Hematopoietic multipotent progenitor cell treated with erythropoietin and hydrocortisone succinate and interleukin-3 and kit ligand, for 4 days (in vitro differentiated cells): ENCODE measurements around the gene IPP.
"Not testable (repeated sequence)": the region's sequence is repeated elsewhere in the genome, so short reads cannot be mapped to it uniquely, and the experiment has no call there.

Experiments used
- DNase-seq: peaks from one replicate; pipeline ENCODE4 v3.0.0-alpha.2; 2015

IPP gene

DNA sequence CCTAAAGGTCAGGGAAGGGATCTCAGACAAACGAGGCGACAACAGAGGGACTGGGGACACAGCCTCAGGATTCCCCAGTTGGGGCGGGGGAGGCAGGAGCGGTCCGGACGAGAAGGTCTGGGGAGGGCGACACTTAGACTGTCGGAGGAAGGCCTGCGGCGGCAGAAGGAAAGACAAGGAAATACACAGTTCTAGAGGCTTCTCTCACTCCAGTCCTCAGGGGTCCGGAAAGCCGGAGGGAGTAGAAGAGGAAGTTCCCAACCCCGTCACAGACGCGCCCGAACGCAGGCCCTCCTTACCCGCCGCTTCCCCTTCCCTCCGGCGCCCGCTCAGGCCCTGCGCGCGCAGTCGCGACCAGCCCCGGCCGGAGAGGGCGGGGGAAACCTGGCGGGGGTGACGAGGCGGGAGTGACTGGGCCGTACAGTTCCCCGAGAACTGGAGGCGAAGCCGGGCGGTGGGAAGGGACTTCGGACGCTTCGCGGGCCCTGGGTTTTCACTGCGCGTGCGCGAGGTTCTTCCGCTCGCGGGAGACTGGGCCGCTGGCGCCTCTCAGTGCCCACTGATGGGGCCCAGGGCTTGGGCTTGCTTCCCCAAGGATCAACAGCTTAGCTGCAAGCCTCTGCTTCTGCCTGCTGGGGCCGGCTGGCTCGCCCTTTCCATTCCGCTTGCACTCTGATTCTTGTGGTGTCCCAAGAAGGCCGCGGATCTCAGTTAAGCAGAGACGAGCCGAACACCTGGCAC is at the start of gene IPP:
Gene IPP (minus strand): TSS at position 356 of the 741 bp plus-strand sequence. CDS start 4,242 bp downstream, outside the sequence.
- DNase-seq, result peak; percentile 99

- DNase-seq, result no peak
These were observed 46.5 kb upstream of the IPP start for GRCh38 chr1:45796946-45797345.

- no peak for DNase-seq
These were observed 45.9 kb upstream of the IPP start for GRCh38 chr1:45796381-45796780.

DNA sequence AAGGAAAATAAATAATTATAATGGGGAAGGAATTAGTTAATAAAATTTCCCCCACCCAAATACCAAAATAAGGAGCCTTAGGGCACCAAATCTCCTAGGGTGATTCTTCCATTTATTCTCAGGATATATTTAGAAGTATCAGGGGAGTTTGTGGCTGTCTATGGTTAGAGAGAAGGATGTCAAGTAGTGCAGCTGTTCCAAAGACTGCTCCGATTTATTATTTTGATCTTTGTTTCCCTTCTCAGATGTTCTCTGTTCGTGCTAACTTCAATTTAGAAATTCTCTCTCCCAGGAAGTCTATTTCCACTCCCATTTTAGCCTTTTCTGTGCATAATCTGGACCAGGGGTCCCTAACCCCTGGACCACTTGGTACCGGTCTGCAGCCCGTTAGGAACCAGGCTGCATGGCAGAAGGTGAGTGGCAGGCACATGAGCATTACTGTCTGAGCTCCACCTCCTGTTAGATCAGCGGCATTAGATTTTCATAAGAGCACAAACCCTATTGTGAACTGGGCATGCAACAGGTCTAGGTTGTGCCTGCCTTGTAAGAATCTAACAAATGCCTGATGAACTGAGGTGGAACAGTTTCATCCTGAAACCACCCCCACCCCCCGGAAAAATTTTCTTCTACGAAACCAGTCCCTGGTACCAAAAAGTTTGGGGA is 43.6 kb upstream of the IPP start:
- no peak for DNase-seq

- no peak for DNase-seq
These were observed 42.3 kb upstream of the IPP start for GRCh38 chr1:45792744-45793143.

DNA sequence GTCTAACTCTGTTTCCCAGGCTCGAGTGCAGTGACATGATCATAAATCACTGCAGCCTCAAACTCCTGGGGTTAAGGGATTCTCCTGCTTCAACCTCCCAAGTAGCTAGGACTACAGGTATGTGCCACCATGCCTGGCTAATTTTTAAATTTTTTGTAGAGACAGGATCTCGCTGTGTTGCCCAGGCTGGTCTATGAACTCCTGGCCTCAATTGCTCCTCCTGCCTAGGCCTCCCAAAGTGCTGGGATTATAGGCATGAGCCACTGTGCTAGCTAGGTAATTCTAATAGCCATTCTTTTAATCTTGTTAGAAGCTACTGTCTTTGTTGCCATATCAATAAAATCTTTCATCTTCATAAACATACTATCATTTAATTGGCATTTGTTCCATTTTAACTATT is 39.1 kb upstream of the IPP start:
- DNase-seq, result no peak

- no peak for DNase-seq
These were observed 37.5 kb upstream of the IPP start for GRCh38 chr1:45787905-45788304.

DNA sequence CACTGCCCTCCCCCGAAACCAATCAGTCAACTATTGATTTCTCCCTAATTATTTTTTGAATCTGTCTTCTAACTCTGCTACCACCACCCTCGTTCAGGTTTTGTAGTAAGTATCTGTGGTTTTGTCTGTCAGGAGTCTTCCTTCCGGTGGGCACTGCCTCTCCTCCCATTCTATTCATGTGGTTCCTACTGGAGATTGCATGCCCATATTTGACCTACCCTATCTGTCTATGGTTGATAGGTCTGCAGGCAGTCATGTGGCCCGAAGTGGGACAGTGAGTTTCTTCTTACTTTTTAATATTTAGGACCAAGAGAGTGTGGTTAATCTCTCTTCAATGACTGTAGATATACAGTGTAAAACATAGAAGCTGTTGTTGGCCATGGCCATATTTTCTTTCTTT is 35.1 kb upstream of the IPP start:
- DNase-seq, result peak; percentile 69

- DNase-seq, result no peak
These were observed 25.3 kb upstream of the IPP start for GRCh38 chr1:45775794-45776193.

GRCh38 chr1:45772971-45773370 is 22.5 kb upstream of the IPP start:
- no peak for DNase-seq

- peak; percentile 34 for DNase-seq
These were observed 18.9 kb upstream of the IPP start for GRCh38 chr1:45769261-45769932.

DNA sequence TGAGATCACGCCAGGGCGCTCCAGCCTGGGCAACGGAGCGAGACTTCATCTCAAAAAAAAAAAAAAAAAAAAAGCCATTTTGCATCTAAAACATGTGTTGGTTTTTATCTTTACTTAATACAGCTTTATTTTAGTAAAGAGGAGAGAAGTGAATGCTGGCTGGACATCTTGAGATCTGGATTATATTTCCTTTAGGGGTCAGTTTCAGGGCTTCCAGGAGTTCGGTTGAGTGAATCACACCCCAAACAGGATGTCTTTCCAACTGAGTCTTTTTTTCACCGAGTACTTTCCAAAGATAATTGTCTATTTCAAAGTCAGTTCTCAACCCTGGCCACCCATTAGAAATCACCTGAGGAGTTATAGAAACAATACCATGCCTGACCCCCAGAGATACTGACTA is 16.6 kb upstream of the IPP start:
- no peak for DNase-seq

DNA sequence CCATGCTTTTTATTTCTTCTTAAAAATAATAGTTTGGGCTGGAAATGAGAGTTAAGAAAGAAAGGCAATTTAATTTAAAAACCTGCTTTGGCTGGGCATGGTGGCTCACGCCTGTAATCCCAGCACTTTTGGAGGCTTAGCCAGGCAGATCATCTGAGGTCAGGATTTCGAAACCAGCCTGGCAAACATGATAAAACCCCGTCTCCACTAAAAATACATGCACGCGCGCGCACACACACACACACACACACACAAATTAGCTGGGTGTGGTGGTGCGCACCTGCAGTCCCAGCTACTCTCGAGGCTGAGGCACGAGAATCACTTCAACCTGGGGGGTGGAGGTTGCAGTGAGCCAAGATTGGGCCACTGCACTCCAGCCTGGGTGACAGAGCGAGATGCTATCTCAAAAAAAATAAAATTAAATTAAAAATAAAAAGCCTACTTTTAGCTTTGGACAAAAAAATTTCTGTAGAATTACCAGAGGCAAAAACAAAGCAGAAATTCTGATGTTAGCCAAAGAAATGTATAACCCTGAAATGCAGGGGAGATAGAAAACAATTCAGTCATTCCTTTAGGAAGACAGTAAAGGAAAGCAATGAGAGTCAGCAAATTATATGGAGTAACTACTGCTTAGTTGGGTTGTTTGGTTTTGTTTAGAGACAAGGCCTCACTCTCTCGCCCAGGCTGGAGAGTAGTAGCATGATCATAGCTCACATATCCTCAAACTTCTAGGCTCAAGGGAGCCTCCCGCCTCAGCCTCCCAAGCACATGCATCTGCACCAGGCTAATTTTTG is 15.7 kb upstream of the IPP start:
- peak; percentile 17 for DNase-seq

DNA sequence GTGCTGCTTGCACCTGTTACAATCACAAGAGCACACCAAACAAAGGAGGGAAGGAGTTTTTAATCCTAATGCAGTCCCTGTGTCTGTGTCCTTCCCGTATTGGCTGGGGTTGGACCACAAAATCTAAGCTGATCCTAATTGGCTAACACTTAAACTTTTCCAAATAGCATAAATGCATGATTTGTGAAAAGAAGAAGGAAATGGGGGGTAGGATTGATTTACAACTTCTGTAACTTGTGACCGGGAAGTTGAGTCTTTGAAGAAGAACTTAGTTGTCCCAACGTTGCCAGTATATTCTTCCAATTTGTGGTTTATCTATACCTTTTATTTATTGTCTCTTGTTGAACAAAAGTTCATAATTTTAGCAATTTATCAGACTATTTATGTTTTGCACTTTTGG is 11.8 kb upstream of the IPP start:
- no peak for DNase-seq

DNA sequence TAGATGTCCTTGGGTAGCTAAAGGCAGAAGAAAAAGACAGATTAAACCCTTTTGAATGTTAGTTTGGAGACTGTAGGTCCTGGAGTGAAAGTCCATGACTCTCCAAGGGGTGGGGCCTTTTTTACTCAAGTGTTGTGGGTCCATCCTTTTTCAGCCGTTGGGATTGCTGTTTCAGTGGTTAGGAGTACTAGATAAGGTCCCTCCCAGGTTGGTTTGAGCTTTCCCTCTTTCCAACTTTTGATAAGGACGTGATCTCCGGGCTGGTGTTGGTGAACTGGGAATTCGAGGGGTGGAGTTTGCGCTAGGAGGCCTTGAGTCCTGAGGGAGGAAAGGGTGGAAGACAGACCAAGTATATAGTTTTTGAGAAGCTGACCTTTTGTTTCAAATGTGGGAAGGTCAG is 5.2 kb upstream of the IPP start:
- DNase-seq, result no peak

GRCh38 chr1:45753248-45754037 is 3.0 kb upstream of the IPP start:
- peak; percentile 20 for DNase-seq

DNA sequence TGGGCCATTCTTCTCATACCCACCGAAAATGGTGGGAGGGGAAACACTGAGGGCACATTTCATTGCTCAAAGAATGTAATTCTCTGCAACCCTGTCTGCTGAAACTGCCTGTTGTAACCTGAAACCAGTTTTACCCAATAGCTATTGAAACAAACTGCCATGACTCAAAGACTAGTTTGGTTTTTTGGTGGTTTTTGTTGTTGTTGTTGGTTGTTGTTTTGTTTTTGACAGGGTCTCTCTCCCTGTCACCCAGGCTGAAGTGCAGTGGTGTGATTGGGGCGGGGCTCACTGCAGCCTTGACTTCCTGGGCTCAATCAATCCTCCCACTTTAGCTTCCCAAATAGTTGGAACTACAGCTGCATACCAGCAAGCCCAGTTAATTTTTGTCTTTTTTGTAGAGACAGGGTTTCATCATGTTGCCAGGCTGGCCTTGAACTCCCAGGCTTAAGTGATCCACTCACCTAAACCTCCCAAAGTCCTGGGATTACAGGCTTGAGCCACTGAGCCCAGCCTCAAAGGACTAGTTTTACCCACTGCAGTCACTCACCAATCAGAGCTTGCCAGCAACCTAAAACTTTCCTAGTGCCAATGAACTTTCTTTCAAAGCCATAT is 2.1 kb upstream of the IPP start:
- DNase-seq, result no peak

- DNase-seq, result no peak
These were observed 1.6 kb upstream of the IPP start for GRCh38 chr1:45752014-45752413.

- not testable (repeated sequence) for DNase-seq
These were observed 786 bp upstream of the IPP start for GRCh38 chr1:45751039-45751838.

- no peak for DNase-seq
These were observed 3.5 kb downstream of the IPP start for GRCh38 chr1:45746922-45747321.

- DNase-seq, result not testable (repeated sequence)
These were observed 10.8 kb downstream of the IPP start for GRCh38 chr1:45739641-45740156.
